K562 (cell line): ENCODE measurements around the gene PCBP3. TPM values are rescaled to one million over a fixed set of nuclear protein-coding genes. Genes with fewer than 3 reads are reported as not detected.

Source experiments
- polyA plus RNA-seq, 8 experiments: library from polyadenylated mRNA; depleted of rRNA in 4 of 8; stranded (reverse) in 5 of 8; unstranded in 3 of 8; fragments of >200 nt; fragmentation: Nextera tagmentation in 2 of 8; fragmentation: Illumina TruSeq in 1 of 8; extraction: Ambion mirVana in 2 of 8; extraction: Trizol in 1 of 8; gene quantifications; 2 replicates each; pipeline versions ENCODE4 v1.2.1 to v1.2.3, GENCODE V29; 2011 to 2014; ENCODE audit warnings: inconsistent platforms in 1 of 8, missing spikeins in 1 of 8
- total RNA-seq, 7 experiments: library from RNA; depleted of rRNA in 6 of 7; stranded (reverse); fragments of >200 nt in 6 of 7; fragmentation: Illumina TruSeq in 2 of 7; extraction: Trizol in 2 of 7; gene quantifications; 2 replicates each; pipeline versions ENCODE4 v1.2.1 to v1.2.3, GENCODE V29; 2011 to 2021; ENCODE audit warnings: low replicate concordance in 1 of 7

PCBP3 gene
- total and polyA plus RNA-seq, 9 of the 15 experiments (the other 6 are each of a cell fraction or from before 2014, with no cell fraction given) = 0.18 TPM; not detected in 8

Other genes starting within 250 kb of the PCBP3 start
- 12.0 and 16.1 TPM in 2 replicates for gene COL18A1, start 238.6 kb upstream of the PCBP3 start, total RNA-seq (2014; rRNA removed)
- 0.54 and 1.1 TPM in 2 replicates for gene COL18A1, start 238.6 kb upstream of the PCBP3 start, total RNA-seq (2014; rRNA removed; fragmentation: Illumina TruSeq; extraction: Trizol)
- gene COL18A1, start 238.6 kb upstream of the PCBP3 start, total RNA-seq (2015; rRNA removed; fragmentation: Illumina TruSeq; extraction: Trizol) = 1.6 and 2.3 TPM in 2 replicates
- 16.1 and 16.4 TPM in 2 replicates for gene COL18A1, start 238.6 kb upstream of the PCBP3 start, total RNA-seq (2021)
- gene COL18A1, start 238.6 kb upstream of the PCBP3 start, polyA plus RNA-seq (2011; rRNA removed) = 4.9 and 16.8 TPM in 2 replicates
- gene COL18A1, start 238.6 kb upstream of the PCBP3 start, polyA plus RNA-seq (2014; fragmentation: Illumina TruSeq; extraction: Trizol) = 2.0 and 5.5 TPM in 2 replicates
- under 1 TPM; 0.14 to 0.25 TPM for gene COL18A1, start 238.6 kb upstream of the PCBP3 start, polyA plus RNA-seq (2014; fragmentation: Nextera tagmentation; extraction: Ambion mirVana)
- gene COL18A1, start 238.6 kb upstream of the PCBP3 start, polyA plus RNA-seq (2014; rRNA removed) = 7.8 and 11.8 TPM in 2 replicates
- 34.7 and 41.3 TPM in 2 replicates for gene SLC19A1, start 101.3 kb upstream of the PCBP3 start, total RNA-seq (2014; rRNA removed)
- gene SLC19A1, start 101.3 kb upstream of the PCBP3 start, total RNA-seq (2014; rRNA removed; fragmentation: Illumina TruSeq; extraction: Trizol) = 8.0 and 8.7 TPM in 2 replicates
- 18.8 and 21.4 TPM in 2 replicates for gene SLC19A1, start 101.3 kb upstream of the PCBP3 start, total RNA-seq (2015; rRNA removed; fragmentation: Illumina TruSeq; extraction: Trizol)
- gene SLC19A1, start 101.3 kb upstream of the PCBP3 start, total RNA-seq (2021) = 88.7 and 91.3 TPM in 2 replicates
- gene SLC19A1, start 101.3 kb upstream of the PCBP3 start, polyA plus RNA-seq (2011; rRNA removed) = 11.5 and 24.6 TPM in 2 replicates
- 12.0 and 24.5 TPM in 2 replicates for gene SLC19A1, start 101.3 kb upstream of the PCBP3 start, polyA plus RNA-seq (2014; fragmentation: Illumina TruSeq; extraction: Trizol)
- gene SLC19A1, start 101.3 kb upstream of the PCBP3 start, polyA plus RNA-seq (2014; fragmentation: Nextera tagmentation; extraction: Ambion mirVana) = 1 to 10 TPM in 1 of 2 experiments, under 1 TPM in 1; 0.65 to 2.3 TPM
- 36.6 and 50.8 TPM in 2 replicates for gene SLC19A1, start 101.3 kb upstream of the PCBP3 start, polyA plus RNA-seq (2014; rRNA removed)